ENCODE measurements around the gene SLC39A2.

DNA sequence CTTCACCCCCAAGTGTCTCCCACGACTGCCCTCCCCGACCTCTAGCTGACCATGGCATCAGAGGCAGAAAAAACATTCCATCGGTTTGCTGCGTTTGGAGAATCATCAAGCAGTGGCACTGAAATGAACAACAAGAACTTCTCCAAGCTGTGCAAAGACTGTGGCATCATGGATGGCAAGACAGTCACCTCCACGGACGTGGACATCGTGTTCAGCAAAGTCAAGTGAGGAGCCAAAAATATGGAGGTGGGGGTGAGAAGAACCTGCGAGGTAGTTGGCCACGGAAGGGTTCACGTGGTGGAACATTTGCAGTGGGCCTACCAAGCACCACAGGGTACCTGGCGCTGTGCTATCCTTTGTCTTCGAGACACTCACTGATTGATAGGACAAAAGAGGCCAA is 31.4 kb downstream of the SLC39A2 start:
- TF ChIP-seq POLR2AphosphoS5 (IDR thresholded peaks at IDR 0.05; ENCODE audit: low read depth, low read length) = no peak
- no peak for TF ChIP-seq EZH2 (IDR thresholded peaks at IDR 0.05)
- no peak for TF ChIP-seq POLR2A (IDR thresholded peaks at IDR 0.05; ENCODE audit: borderline replicate concordance, extremely low read depth, insufficient read depth, insufficient read length)
- no peak for TF ChIP-seq CEBPB (IDR thresholded peaks at IDR 0.05; ENCODE audit: low read depth)
- TF ChIP-seq, protein P1, sequence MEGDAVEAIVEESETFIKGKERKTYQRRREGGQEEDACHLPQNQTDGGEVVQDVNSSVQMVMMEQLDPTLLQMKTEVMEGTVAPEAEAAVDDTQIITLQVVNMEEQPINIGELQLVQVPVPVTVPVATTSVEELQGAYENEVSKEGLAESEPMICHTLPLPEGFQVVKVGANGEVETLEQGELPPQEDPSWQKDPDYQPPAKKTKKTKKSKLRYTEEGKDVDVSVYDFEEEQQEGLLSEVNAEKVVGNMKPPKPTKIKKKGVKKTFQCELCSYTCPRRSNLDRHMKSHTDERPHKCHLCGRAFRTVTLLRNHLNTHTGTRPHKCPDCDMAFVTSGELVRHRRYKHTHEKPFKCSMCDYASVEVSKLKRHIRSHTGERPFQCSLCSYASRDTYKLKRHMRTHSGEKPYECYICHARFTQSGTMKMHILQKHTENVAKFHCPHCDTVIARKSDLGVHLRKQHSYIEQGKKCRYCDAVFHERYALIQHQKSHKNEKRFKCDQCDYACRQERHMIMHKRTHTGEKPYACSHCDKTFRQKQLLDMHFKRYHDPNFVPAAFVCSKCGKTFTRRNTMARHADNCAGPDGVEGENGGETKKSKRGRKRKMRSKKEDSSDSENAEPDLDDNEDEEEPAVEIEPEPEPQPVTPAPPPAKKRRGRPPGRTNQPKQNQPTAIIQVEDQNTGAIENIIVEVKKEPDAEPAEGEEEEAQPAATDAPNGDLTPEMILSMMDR (IDR thresholded peaks at IDR 0.05 in 2 of 3, conservative IDR thresholded peaks at IDR 0.05 in 1 of 3; ENCODE audit: borderline replicate concordance in 1 of 3, insufficient read depth in 1 of 3, low read depth in 2 of 3, low read length in 2 of 3) = no peak
- no peak for TF ChIP-seq ZNF274 (IDR thresholded peaks at IDR 0.05; ENCODE audit: low read depth, low read length)
- no peak for TF ChIP-seq EGR1 (IDR thresholded peaks at IDR 0.05; ENCODE audit: low read depth)
- TF ChIP-seq TCF7L2 (IDR thresholded peaks at IDR 0.05; ENCODE audit: borderline replicate concordance, extremely low read depth, insufficient read depth, insufficient read length) = no peak
- TF ChIP-seq, protein P2, sequence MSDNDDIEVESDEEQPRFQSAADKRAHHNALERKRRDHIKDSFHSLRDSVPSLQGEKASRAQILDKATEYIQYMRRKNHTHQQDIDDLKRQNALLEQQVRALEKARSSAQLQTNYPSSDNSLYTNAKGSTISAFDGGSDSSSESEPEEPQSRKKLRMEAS (IDR thresholded peaks at IDR 0.05) = no peak
- no peak for TF ChIP-seq EZH2phosphoT487 (IDR thresholded peaks at IDR 0.05; ENCODE audit: borderline replicate concordance)
- no peak for TF ChIP-seq SIN3A (IDR thresholded peaks at IDR 0.05; ENCODE audit: low read depth)
- no peak for TF ChIP-seq CBX3 (IDR thresholded peaks at IDR 0.05; ENCODE audit: low read depth)
